Heart left ventricle (tissue), 16 donors: ENCODE measurements around the gene TRPM2. TPM values are rescaled to one million over a fixed set of nuclear protein-coding genes. Genes with fewer than 3 reads are reported as not detected.
"Not testable (repeated sequence)": the region's sequence is repeated elsewhere in the genome, so short reads cannot be mapped to it uniquely, and the experiment has no call there.

Experiments used
- ATAC-seq, 4 donors: fragments of 200-7000 bp; cut with Tn5 transposase; one replicate each; pipeline ENCODE4 v1.9.1; 2020 to 2022; ENCODE audit warnings: moderate library complexity in 4 of 4, mild to moderate bottlenecking in 3 of 4, moderate number of reproducible peaks in 1 of 4
- DNase-seq, 5 donors: peaks; one replicate each; pipeline ENCODE4 v3.0.0-alpha.2; 2020
- H3K27ac ChIP-seq, 12 donors: fragments of 200-600 bp; sonication (generic) in 4 of 12; one replicate each; pipeline versions ENCODE4 v1.5.0 to v1.8.0; 2016 to 2022; ENCODE audit warnings: mild to moderate bottlenecking in 2 of 12
- H3K27me3 ChIP-seq, 9 donors: fragments of 200-600 bp; sonication (generic) in 2 of 9; one replicate each; pipeline versions ENCODE4 v1.5.1 to v1.8.0; 2016 to 2022; ENCODE audit warnings: mild to moderate bottlenecking in 3 of 9
- H3K36me3 ChIP-seq, 9 donors: fragments of 200-600 bp; sonication (generic) in 2 of 9; one replicate each; pipeline versions ENCODE4 v1.5.0 to v1.8.0; 2018 to 2022; ENCODE audit warnings: mild to moderate bottlenecking in 2 of 9
- H3K4me1 ChIP-seq, 12 donors: fragments of 200-600 bp; sonication (generic) in 4 of 12; one replicate each; pipeline versions ENCODE4 v1.5.0 to v1.8.0; 2016 to 2022; ENCODE audit warnings: mild to moderate bottlenecking in 3 of 12
- H3K4me3 ChIP-seq, 12 donors: fragments of 200-600 bp; sonication (generic) in 4 of 12; one replicate each; pipeline versions ENCODE4 v1.5.0 to v1.8.0; 2017 to 2022; ENCODE audit warnings: mild to moderate bottlenecking in 9 of 12, moderate library complexity in 4 of 12
- H3K9me3 ChIP-seq, 12 donors: fragments of 200-600 bp; sonication (generic) in 4 of 12; one replicate each; pipeline versions ENCODE4 v1.5.0 to v1.8.0; 2016 to 2022; ENCODE audit warnings: mild to moderate bottlenecking in 1 of 12
- POLR2A ChIP-seq, 2 donors: fragments of 450-650 bp; IDR thresholded peaks; one replicate each; pipeline ENCODE4 v1.6.1; 2017; ENCODE audit warnings: antibody characterized with exemption in 2 of 2, mild to moderate bottlenecking in 2 of 2, moderate library complexity in 2 of 2
- WGBS, 4 donors: extraction: QIAGEN DNeasy Blood & Tissue Kit in 2 of 4; methylation state at CpG; one replicate each; pipeline versions ENCODE4 v1.1.5 to v1.1.7; 2013 to 2018; 5-methylcytosine and 5-hydroxymethylcytosine counted together
- intact Hi-C, 10 donors: fragments of 100-400 bp; cut with DNase I; formaldehyde crosslinking; loops; one replicate each; pipeline versions ENCODE4 v1.11.1 to v1.14.2; 2022
- polyA plus RNA-seq, 2 donors: library from polyadenylated mRNA; stranded (reverse); fragments of 200-250 nt; gene quantifications; one replicate each; pipeline ENCODE4 v1.2.3, GENCODE V29; 2013
- total RNA-seq, 9 donors: library from RNA; depleted of rRNA in 2 of 9; stranded (reverse); fragments of >200 nt in 2 of 9; fragmentation: NEBNext Ultra II Directional in 3 of 9; extraction: Animal tissue kit (Norgen Biotek cat#: 25700) in 3 of 9; gene quantifications; one replicate each; pipeline versions ENCODE4 v1.1.0 to v1.2.4, GENCODE V29; 2016 to 2023
- TF ChIP-seq, protein P1 (sequence below), 12 donors: fragments of 200-600 bp; sonication (generic) in 4 of 12; IDR thresholded peaks; one replicate each; pipeline versions ENCODE4 v1.5.0 to v1.8.0; 2018 to 2022; ENCODE audit warnings: antibody characterized with exemption in 12 of 12, mild to moderate bottlenecking in 5 of 12
- donor health status: ischemic (EF 13 %, LVEDD 7.1; RV severe dilation, severe dysfunction).
- donor health status: healthy with polysubstance abuse.
- donor health status: DM: no; HTN: yes; CAD: no.
- donor health status: DM: no; HTN: no; CAD: no.
- donor health status: ischemic (EF 25% LVEDD 6.9; RV normal size, moderate dysfunction).
- donor health status: ischemic (EF 25% LVEDD 5.7; RV mildly dilated, moderate dysfunction).
- donor health status: healthy.
- donor health status: DM: yes; HTN: yes; CAD: no.
- donor health status: ischemic (EF 35%, LVEDD 5.7; RV mildly dilated, moderate dysfunction).
- donor health status: nonischemic (EF 11% LVEDD 7.7; RV severe dilation, severe dysfunction).
- donor health status: DM: yes; HTN: yes; CAD: no.
- donor health status: PGD.
- donor health status: ischemic (EF 29% LVEDD 5.4; RV normal size, mild dysfunction).
- donor health status: nonischemic (EF 23%, LVEDD 6.1; RV moderate dilation, normal function).

TRPM2 gene
- total and polyA plus RNA-seq, 11 donors: 0.66 to 20.5 (median 1.2) TPM

DNA sequence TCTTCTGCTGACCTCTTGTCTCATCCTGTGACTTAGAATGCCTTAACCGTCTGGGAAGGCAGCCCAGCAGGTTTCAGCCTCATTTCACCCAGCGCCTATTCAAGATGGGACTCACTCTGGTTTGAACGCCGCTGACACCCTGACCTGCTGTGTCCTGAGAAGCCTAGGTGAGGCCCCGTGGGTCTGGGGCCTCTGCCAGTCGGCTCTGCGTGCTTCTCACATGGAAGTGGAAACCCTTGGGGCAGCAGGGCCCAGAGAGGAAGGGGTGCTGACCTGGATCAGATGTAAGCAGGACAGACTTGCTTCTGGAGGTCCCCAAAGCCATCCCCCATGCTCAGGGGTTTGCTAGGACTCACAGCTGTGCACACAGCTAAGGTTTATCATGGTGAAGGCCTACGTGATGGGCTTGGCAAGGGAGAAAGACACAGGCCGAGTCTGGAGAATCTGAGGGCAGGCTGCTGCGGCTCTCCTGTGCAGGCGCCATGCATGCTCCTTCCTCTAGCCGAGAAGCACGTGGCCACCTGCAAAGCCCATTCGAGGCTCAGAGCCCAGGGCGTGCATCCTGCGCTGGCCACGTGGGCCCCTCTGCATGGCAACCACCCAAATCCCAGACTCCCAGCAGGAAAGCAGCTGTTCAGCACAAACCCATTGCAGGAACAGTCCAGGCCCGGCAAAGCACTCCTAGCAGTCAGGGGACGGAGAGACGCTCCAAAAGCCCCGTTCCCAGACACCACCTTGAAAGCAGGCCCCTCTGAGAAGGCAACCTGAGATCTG lies 3.8 kb downstream of the TRPM2 start:
- Histone ChIP-seq H3K4me3 (no peak overlapping the region), H3K36me3 (peaks cover 0 to 13% (median 0%) of the 10 kb centered on the region in 9 donors), H3K27me3 (peaks cover 0 to 8% (median 0%) of the 10 kb centered on the region in 9 donors), H3K27ac (no peak overlapping the region), H3K4me1 (peaks cover 0 to 47% (median 0%) of the 10 kb centered on the region in 12 donors), H3K9me3 (no peaks in the 10 kb centered on the region)
- TF ChIP-seq, protein P1, sequence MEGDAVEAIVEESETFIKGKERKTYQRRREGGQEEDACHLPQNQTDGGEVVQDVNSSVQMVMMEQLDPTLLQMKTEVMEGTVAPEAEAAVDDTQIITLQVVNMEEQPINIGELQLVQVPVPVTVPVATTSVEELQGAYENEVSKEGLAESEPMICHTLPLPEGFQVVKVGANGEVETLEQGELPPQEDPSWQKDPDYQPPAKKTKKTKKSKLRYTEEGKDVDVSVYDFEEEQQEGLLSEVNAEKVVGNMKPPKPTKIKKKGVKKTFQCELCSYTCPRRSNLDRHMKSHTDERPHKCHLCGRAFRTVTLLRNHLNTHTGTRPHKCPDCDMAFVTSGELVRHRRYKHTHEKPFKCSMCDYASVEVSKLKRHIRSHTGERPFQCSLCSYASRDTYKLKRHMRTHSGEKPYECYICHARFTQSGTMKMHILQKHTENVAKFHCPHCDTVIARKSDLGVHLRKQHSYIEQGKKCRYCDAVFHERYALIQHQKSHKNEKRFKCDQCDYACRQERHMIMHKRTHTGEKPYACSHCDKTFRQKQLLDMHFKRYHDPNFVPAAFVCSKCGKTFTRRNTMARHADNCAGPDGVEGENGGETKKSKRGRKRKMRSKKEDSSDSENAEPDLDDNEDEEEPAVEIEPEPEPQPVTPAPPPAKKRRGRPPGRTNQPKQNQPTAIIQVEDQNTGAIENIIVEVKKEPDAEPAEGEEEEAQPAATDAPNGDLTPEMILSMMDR (IDR thresholded peaks at IDR 0.05): no peak
- no peak for TF ChIP-seq POLR2A (IDR thresholded peaks at IDR 0.05)
- 70 to 88% (median 75%) methylated on average over 13 to 21 of the region's 21 CpGs for WGBS, 4 donors
- ATAC-seq (no peak), DNase-seq (peak in 1 of 5 donors; percentile 43)
- intact Hi-C loops: no loop called here

DNA sequence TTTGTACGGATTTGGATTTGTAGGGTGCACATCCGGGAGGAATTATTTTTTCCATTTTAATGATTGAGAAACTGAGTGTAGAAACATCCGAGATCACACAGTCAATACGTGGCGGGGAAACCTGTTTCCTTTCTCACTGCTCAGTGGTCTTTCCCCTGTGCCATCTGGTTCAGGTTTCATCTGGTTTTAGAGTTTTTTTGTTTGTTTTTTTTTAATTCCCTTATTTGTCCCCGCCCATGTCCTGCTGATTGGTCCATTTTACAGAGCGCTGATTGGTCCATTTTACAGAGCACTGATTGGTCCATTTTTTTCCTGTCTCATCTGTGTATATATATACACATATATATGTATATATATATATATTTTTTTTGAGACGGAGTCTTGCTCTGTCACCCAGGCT lies 6.0 kb downstream of the TRPM2 start:
- H3K27me3 ChIP-seq: peaks cover 0 to 3% (median 0%) of the 10 kb centered on the region in 9 donors

DNA sequence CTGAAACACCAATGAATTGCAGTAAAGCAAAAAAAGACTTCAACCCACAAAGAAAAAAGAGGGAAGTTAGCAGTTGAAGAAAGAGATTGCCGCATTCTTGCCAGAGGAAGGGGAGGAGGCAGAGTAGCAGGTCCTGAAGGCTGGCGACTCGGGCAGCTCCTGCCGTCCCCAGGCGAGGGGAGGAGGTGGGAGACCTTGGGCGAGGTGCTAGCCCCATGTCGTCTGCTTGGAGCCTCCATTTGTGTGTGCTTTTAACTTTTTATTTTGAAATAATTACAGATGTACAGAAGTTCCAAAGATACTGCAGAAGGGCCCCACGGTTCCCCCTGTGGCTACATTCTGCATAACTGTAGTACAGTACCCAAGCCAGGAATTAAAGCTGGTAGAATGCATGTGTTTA lies 6.7 kb downstream of the TRPM2 start:
- Histone ChIP-seq H3K4me1 (peaks cover 0 to 33% (median 0%) of the 10 kb centered on the region in 12 donors), H3K4me3 (no peak overlapping the region), H3K9me3 (peaks cover 0 to 20% (median 8%) of the 10 kb centered on the region in 12 donors), H3K27me3 (peaks cover 0 to 3% (median 0%) of the 10 kb centered on the region in 9 donors), H3K36me3 (peaks cover 0 to 13% (median 0%) of the 10 kb centered on the region in 9 donors), H3K27ac (peak overlapping the region in 1 of 12 donors; percentile 21)
- 53 to 63% (median 56%) methylated on average over 8 of the region's 8 CpGs for WGBS, 4 donors
- ATAC-seq: no peak
- no peak for TF ChIP-seq POLR2A (IDR thresholded peaks at IDR 0.05)
- TF ChIP-seq, protein P1 (IDR thresholded peaks at IDR 0.05): no peak
- peak in 1 of 5 donors; percentile 66 for DNase-seq
- intact Hi-C loops: loop anchor here in 3 of 10 donors (10.0 kb wide), 3 partner anchors 65 to 95 kb away; partner anchors contain the start of gene LRRC3 (in 1 of the 3)

More for the DNA sequence above, 6.0 kb downstream of the TRPM2 start:
- peaks cover 0 to 20% (median 8%) of the 10 kb centered on the region in 12 donors for H3K9me3 ChIP-seq
- no peak for TF ChIP-seq POLR2A (IDR thresholded peaks at IDR 0.05)
- TF ChIP-seq, protein P1 (IDR thresholded peaks at IDR 0.05): no peak
- no peak for DNase-seq
- intact Hi-C loops: no loop called here
- H3K4me3 ChIP-seq: no peak overlapping the region
- no peak overlapping the region for H3K27ac ChIP-seq
- peaks cover 0 to 33% (median 0%) of the 10 kb centered on the region in 12 donors for H3K4me1 ChIP-seq
- H3K36me3 ChIP-seq: peaks cover 0 to 13% (median 0%) of the 10 kb centered on the region in 9 donors
- WGBS, 4 donors: 82 to 85% (median 84%) methylated on average over 8 of the region's 8 CpGs
- no peak for ATAC-seq

DNA sequence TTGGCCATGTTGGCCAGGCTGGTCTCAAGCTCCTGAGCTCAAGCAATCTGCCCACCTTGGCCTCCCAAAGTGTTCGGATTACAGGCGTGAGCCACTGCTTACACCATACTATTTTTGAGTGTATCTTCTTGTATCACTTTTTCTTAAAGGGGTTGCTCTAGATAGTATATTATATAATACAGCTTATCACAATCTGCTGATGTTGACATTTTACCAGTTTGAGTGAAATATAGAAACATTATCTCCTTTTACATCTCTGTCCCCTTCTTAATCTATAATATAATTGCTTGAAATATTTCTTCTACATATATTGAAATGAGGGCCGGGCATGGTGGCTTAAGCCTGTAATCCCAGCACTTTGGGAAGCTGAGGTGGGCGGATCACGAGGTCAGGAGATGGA lies 8.5 kb downstream of the TRPM2 start:
- not testable (repeated sequence) for H3K27ac ChIP-seq, ATAC-seq, DNase-seq, H3K27me3 ChIP-seq, H3K4me3 ChIP-seq
- H3K4me1 ChIP-seq: peaks cover 0 to 15% (median 0%) of the 10 kb centered on the region in 12 donors
- WGBS, 4 donors: 86 to 90% (median 90%) methylated on average over 5 of the region's 5 CpGs
- intact Hi-C loops: loop anchor here in 3 of 10 donors (10.0 kb wide), 3 partner anchors 63 to 93 kb away; partner anchors contain the start of gene LRRC3 (in 1 of the 3)
- H3K9me3 ChIP-seq: peaks cover 0 to 20% (median 8%) of the 10 kb centered on the region in 12 donors
- H3K36me3 ChIP-seq: peaks cover 0 to 12% (median 0%) of the 10 kb centered on the region in 9 donors
